PC-9 (cell line): ENCODE data around the gene SIPA1L3. TPM values are rescaled to one million over a fixed set of nuclear protein-coding genes. Genes with fewer than 3 reads are reported as not detected.
"Not testable (repeated sequence)": the region's sequence is repeated elsewhere in the genome, so short reads cannot be mapped to it uniquely, and the experiment has no call there.

Source experiments
- BruUV-seq: library from RNA; stranded (reverse); fragments of 400-500 nt; replicated peaks from 2 replicates; lab custom pipeline; 2021; lab: Mats Ljungman, UMichigan
- CTCF ChIA-PET: fragments of 300-600 bp; sonication (Branson Sonifier 250); formaldehyde crosslinking; loops from one replicate; lab custom pipeline; 2022; ENCODE audit warnings: antibody characterized with exemption; lab: Charles Lee
- POLR2A ChIA-PET: fragments of 300-600 bp; sonication (Branson Sonifier 250); formaldehyde crosslinking; loops from one replicate; lab custom pipeline; 2022; ENCODE audit warnings: antibody characterized with exemption; ENCODE audit not compliant: unreplicated experiment; lab: Charles Lee
- DNase-seq, 2 experiments: peaks; one replicate each; pipeline versions ENCODE4 v3.0.0 to v3.0.0-alpha.2; 2015 to 2022; ENCODE audit warnings: mixed read lengths in 1 of 2
- H2AFZ ChIP-seq: fragments of 200-600 bp; sonication (generic); 2 replicates; pipeline ENCODE4 v1.8.1; 2017; ENCODE audit warnings: antibody characterized with exemption
- H3F3A ChIP-seq: fragments of 200-600 bp; sonication (generic); 2 replicates; pipeline ENCODE4 v1.8.1; 2017; ENCODE audit warnings: antibody characterized with exemption, mild to moderate bottlenecking, low read depth; ENCODE audit not compliant: insufficient read depth
- H3K27ac ChIP-seq: fragments of 200-600 bp; sonication (generic); 2 replicates; pipeline ENCODE4 v1.6.1; 2016; ENCODE audit warnings: mixed run types
- H3K27me3 ChIP-seq: fragments of 200-600 bp; sonication (generic); 2 replicates; pipeline ENCODE4 v1.6.1; 2016; ENCODE audit warnings: low read depth, mixed run types; ENCODE audit not compliant: insufficient read depth
- H3K36me3 ChIP-seq: fragments of 200-600 bp; sonication (generic); 2 replicates; pipeline ENCODE4 v1.6.1; 2016; ENCODE audit warnings: low read depth, mixed run types
- H3K4me1 ChIP-seq: fragments of 200-600 bp; sonication (generic); replicated peaks from 2 replicates; pipeline ENCODE4 v1.6.1; 2016; ENCODE audit warnings: mixed run types; ENCODE audit not compliant: insufficient read depth
- H3K4me2 ChIP-seq: fragments of 200-600 bp; sonication (generic); 2 replicates; pipeline ENCODE4 v1.6.1; 2017; ENCODE audit warnings: mixed run types
- H3K4me3 ChIP-seq: fragments of 200-600 bp; sonication (generic); 2 replicates; pipeline ENCODE4 v1.6.1; 2016; ENCODE audit warnings: mixed run types
- H3K79me2 ChIP-seq: fragments of 200-600 bp; sonication (generic); 2 replicates; pipeline ENCODE4 v1.6.1; 2017; ENCODE audit warnings: low read depth, mixed run types
- H3K9me2 ChIP-seq: fragments of 200-600 bp; sonication (generic); 2 replicates; pipeline ENCODE4 v1.8.1; 2017; ENCODE audit warnings: mild to moderate bottlenecking; ENCODE audit not compliant: insufficient read depth
- H3K9me3 ChIP-seq: fragments of 200-600 bp; sonication (generic); 2 replicates; pipeline ENCODE4 v1.8.1; 2016; ENCODE audit warnings: low read depth; ENCODE audit not compliant: insufficient read depth
- H4K20me1 ChIP-seq: fragments of 200-600 bp; sonication (generic); 2 replicates; pipeline ENCODE4 v1.8.1; 2017; ENCODE audit not compliant: insufficient read depth
- CTCF ChIP-seq: fragments of 200-600 bp; sonication (generic); conservative IDR thresholded peaks from 2 replicates; pipeline ENCODE4 v1.6.1; 2017; ENCODE audit warnings: mixed run types, antibody characterized with exemption, mild to moderate bottlenecking, moderate library complexity
- EZH2 ChIP-seq: fragments of 200-600 bp; sonication (generic); IDR thresholded peaks from 2 replicates; pipeline ENCODE4 v1.8.0; 2017; ENCODE audit warnings: antibody characterized with exemption, low read depth
- intact Hi-C: fragments of 100-400 bp; cut with micrococcal nuclease; formaldehyde crosslinking; loops from one replicate; pipeline ENCODE4 v1.10.0; 2022; ENCODE audit not compliant: unreplicated experiment
- total RNA-seq: library from RNA; stranded (reverse); gene quantifications from 2 replicates; pipeline ENCODE4 v1.2.3, GENCODE V29; 2021

SIPA1L3 gene
- total RNA-seq, 1 experiment from 2014 or later = 55.2 TPM

DNA sequence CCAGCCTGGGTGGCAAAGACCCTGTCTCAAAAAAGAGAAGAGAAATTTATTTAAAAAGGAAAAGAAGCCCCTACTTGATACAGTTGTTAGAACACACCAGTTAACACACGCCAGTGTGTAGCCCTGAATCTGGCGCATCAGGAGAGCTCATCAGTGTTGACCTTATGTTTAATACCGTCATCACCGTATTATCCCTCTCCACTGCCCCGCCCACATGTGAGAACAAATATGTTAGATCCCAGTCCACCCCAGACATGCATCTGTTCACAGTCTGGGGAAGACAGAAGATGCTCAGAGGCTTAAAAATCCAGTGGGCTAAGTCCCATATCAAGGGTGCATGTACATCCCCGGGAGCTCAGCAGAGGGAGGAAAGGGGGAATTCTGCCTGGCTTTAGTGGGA is 161.8 kb downstream of the SIPA1L3 start:
- Histone ChIP-seq H3K4me1 (peaks cover 12% of the 10 kb centered on the region), H3K79me2 (no peaks in the 10 kb centered on the region), H3K9me3 (no peaks in the 10 kb centered on the region), H2AFZ (no peak overlapping the region), H4K20me1 (no peaks in the 10 kb centered on the region), H3K9me2 (no peaks in the 10 kb centered on the region), H3K27ac (no peak overlapping the region), H3K4me3 (no peak overlapping the region), H3K4me2 (no peak overlapping the region), H3K27me3 (no peaks in the 10 kb centered on the region), H3K36me3 (no peaks in the 10 kb centered on the region), H3F3A (no peaks in the 10 kb centered on the region)
- TF ChIP-seq CTCF (no peak), EZH2 (no peak)
- ChIA-PET POLR2A (no interaction called here), CTCF (no interaction called here)
- no TSS peak for BruUV-seq
- intact Hi-C loops = no loop called here
- no peak for DNase-seq

GRCh38 chr19:38070573-38070972 is 163.6 kb downstream of the SIPA1L3 start:
- Histone ChIP-seq H3K27ac (peak overlapping the region; percentile 73), H3K4me2 (peak overlapping the region; percentile 48), H3K9me2 (no peaks in the 10 kb centered on the region), H3K36me3 (no peaks in the 10 kb centered on the region), H4K20me1 (no peaks in the 10 kb centered on the region), H2AFZ (no peak overlapping the region), H3K4me1 (peaks cover 12% of the 10 kb centered on the region), H3K4me3 (0 out of 2 replicates have a peak overlapping the region, but pooled peaks have one; percentile 2), H3F3A (no peaks in the 10 kb centered on the region), H3K27me3 (no peaks in the 10 kb centered on the region), H3K79me2 (no peaks in the 10 kb centered on the region), H3K9me3 (no peaks in the 10 kb centered on the region)
- peak; percentile 47 to 59 for DNase-seq
- intact Hi-C loops = no loop called here
- CTCF ChIA-PET = no interaction called here
- no TSS peak for BruUV-seq
- POLR2A ChIA-PET = no interaction called here
- no peak for TF ChIP-seq EZH2
- no peak for TF ChIP-seq CTCF

DNA sequence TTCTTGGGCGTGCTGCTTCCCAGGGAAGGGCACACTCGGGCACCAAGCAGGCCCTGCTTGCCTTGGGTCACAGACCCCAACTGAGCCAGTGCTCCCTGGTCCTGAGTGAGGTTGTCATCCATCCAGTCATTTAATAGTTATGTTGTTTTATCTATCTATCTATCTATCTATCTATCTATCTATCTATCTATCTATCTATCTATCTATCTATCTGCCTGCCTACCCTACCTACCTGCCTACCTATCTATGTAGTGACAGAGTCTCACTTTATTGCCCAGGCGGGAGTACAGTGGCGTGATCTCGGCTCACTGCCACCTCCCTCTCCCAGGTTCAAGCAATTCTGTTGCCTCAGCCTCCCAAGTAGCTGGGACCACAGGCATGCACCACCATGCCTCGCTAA is 164.0 kb downstream of the SIPA1L3 start:
- H3K4me2 ChIP-seq, BruUV-seq, H4K20me1 ChIP-seq, H3K9me2 ChIP-seq, intact Hi-C loops, H2AFZ ChIP-seq, H3K9me3 ChIP-seq, H3K79me2 ChIP-seq, H3F3A ChIP-seq, H3K4me3 ChIP-seq, CTCF ChIA-PET, DNase-seq, H3K27me3 ChIP-seq, H3K36me3 ChIP-seq, POLR2A ChIA-PET: not testable (repeated sequence)
- peak overlapping the region; percentile 73 for H3K27ac ChIP-seq
- H3K4me1 ChIP-seq = peaks cover 12% of the 10 kb centered on the region

DNA sequence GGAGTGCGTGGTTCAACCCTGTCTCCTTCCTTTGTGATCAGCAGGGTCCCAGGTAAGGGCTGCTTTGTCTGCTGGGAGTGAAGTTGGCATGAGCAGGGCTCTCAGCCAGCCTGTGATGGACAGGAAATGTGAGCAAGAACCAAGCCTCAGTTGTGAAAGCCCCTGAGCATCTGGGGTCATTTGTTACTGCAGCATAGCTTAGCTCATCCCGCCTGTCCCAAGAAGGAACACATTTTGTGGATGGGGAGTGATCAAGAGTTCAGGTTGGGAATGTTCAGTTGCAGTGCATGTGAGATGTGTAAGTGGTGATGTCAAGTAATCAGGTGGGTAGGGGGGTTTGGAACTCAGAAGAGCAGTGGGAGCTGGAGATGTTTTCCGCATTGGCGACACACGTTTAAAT is 164.6 kb downstream of the SIPA1L3 start:
- no peak overlapping the region for H3K4me3 ChIP-seq
- ChIA-PET POLR2A (no interaction called here), CTCF (no interaction called here)
- H4K20me1 ChIP-seq = no peaks in the 10 kb centered on the region
- H3K4me1 ChIP-seq = peaks cover 12% of the 10 kb centered on the region
- H3K36me3 ChIP-seq = no peaks in the 10 kb centered on the region
- intact Hi-C loops = no loop called here
- TF ChIP-seq CTCF (no peak), EZH2 (no peak)
- TSS peak; percentile 51 for BruUV-seq
- no peaks in the 10 kb centered on the region for H3K27me3 ChIP-seq
- no peak overlapping the region for H2AFZ ChIP-seq
- H3K79me2 ChIP-seq = no peaks in the 10 kb centered on the region
- H3K9me2 ChIP-seq = no peaks in the 10 kb centered on the region
- H3K9me3 ChIP-seq = no peaks in the 10 kb centered on the region
- DNase-seq = no peak
- H3K27ac ChIP-seq = no peak overlapping the region
- H3F3A ChIP-seq = no peaks in the 10 kb centered on the region
- H3K4me2 ChIP-seq = no peak overlapping the region
